Esophagus squamous epithelium (tissue), 4 donors: ENCODE results near the gene TRERF1.

Experiments
- POLR2A ChIP-seq, 4 donors: fragments of 450-650 bp; IDR thresholded peaks; one replicate each; pipeline ENCODE4 v1.6.1; 2017; ENCODE audit warnings: antibody characterized with exemption in 4 of 4, mild to moderate bottlenecking in 4 of 4, moderate library complexity in 3 of 4
- TF ChIP-seq, protein P1 (sequence below), 6 experiments: fragments of 450-650 bp in 4 of 6; fragments of 200-600 bp in 2 of 6; sonication (generic) in 2 of 6; IDR thresholded peaks; one replicate each; pipeline ENCODE4 v1.5.1; 2016 to 2019; ENCODE audit warnings: antibody characterized with exemption in 6 of 6, mild to moderate bottlenecking in 4 of 6, moderate library complexity in 4 of 6

DNA sequence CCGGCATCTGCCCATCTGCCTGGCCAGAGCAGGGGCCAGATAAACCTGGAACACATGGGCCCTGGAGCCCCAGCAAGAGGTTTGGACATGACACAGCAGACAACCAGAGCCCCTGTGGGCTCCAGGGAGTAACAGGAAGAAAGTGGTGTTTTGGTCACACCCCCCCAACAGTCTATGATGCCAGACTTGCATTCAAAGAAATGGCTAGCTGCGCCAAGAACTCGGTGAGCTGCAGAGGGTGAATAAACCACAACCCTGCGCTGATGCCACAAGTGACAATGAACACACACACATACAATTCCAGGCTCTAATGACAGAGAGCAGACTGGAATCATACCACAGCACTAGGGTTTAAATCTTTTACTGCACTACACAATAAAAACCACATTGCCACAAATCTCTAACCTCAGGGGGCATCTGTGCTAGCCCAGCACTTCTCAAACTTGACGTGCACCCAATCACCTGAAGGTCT lies 34.0 kb downstream of the TRERF1 start:
- no peak for TF ChIP-seq POLR2A (IDR thresholded peaks at IDR 0.05)
- TF ChIP-seq, protein P1, sequence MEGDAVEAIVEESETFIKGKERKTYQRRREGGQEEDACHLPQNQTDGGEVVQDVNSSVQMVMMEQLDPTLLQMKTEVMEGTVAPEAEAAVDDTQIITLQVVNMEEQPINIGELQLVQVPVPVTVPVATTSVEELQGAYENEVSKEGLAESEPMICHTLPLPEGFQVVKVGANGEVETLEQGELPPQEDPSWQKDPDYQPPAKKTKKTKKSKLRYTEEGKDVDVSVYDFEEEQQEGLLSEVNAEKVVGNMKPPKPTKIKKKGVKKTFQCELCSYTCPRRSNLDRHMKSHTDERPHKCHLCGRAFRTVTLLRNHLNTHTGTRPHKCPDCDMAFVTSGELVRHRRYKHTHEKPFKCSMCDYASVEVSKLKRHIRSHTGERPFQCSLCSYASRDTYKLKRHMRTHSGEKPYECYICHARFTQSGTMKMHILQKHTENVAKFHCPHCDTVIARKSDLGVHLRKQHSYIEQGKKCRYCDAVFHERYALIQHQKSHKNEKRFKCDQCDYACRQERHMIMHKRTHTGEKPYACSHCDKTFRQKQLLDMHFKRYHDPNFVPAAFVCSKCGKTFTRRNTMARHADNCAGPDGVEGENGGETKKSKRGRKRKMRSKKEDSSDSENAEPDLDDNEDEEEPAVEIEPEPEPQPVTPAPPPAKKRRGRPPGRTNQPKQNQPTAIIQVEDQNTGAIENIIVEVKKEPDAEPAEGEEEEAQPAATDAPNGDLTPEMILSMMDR (IDR thresholded peaks at IDR 0.05) = no peak
